GM10847 (cell line): ENCODE data around the gene SYNRG.

ENCODE experiments used
- POLR2A ChIP-seq: IDR thresholded peaks from 2 replicates; pipeline ENCODE4 v1.6.1; 2011; ENCODE audit not compliant: insufficient read length; ENCODE audit errors: extremely low read depth

Gene SYNRG, protein sequence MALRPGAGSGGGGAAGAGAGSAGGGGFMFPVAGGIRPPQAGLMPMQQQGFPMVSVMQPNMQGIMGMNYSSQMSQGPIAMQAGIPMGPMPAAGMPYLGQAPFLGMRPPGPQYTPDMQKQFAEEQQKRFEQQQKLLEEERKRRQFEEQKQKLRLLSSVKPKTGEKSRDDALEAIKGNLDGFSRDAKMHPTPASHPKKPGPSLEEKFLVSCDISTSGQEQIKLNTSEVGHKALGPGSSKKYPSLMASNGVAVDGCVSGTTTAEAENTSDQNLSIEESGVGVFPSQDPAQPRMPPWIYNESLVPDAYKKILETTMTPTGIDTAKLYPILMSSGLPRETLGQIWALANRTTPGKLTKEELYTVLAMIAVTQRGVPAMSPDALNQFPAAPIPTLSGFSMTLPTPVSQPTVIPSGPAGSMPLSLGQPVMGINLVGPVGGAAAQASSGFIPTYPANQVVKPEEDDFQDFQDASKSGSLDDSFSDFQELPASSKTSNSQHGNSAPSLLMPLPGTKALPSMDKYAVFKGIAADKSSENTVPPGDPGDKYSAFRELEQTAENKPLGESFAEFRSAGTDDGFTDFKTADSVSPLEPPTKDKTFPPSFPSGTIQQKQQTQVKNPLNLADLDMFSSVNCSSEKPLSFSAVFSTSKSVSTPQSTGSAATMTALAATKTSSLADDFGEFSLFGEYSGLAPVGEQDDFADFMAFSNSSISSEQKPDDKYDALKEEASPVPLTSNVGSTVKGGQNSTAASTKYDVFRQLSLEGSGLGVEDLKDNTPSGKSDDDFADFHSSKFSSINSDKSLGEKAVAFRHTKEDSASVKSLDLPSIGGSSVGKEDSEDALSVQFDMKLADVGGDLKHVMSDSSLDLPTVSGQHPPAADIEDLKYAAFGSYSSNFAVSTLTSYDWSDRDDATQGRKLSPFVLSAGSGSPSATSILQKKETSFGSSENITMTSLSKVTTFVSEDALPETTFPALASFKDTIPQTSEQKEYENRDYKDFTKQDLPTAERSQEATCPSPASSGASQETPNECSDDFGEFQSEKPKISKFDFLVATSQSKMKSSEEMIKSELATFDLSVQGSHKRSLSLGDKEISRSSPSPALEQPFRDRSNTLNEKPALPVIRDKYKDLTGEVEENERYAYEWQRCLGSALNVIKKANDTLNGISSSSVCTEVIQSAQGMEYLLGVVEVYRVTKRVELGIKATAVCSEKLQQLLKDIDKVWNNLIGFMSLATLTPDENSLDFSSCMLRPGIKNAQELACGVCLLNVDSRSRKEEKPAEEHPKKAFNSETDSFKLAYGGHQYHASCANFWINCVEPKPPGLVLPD (N-terminal part only)

DNA sequence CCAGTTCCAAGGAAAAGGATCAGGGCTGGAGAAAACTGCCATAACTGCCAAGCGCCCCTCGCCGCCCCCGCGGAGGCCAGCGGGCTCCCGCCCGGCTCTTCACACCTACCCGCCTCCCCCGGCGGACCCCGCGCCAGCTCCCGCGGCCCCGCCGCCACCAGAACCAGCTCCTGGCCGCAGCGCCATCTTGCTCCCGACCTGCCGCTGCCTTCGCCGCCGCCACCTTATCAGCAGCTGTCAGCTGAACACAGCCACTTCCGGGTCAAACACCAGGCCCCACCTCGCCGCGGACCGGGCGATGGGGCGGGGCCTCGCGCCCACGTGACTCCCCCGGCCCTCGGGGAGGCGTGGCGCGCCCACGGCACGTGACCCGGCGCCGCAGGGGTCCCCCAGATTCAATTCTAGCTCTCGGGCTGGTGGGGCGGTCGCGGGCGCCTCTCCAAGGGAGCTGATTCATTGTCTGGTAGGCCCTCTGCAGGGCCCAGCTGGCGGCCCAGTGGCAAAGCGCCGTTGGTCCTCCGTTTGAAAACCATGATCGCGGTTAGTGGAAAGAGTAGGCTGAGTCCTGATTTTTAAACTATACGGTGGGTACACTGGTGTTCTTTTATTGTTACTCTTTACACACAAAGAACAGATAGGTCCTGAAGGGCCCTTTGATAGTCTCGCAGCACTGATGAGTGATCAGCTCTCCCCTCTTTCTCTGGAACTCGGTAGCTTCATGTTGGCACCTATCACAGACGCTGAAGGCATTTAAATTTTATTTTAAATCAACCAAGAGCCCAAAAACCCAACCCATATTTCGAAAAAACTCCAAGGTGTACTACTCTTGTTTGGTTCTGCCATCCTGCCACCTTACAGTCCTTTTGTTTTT is at the start of gene SYNRG:
SYNRG (minus strand) TSS at position 249 of the 871 bp plus-strand sequence; CDS start at position 186, 63 bp downstream.
- peak; percentile 96 for TF ChIP-seq POLR2A

- TF ChIP-seq POLR2A = no peak
Observed at GRCh38 chr17:37657202-37657601, 48.0 kb upstream of the SYNRG start.

GRCh38 chr17:37651849-37652248 is 42.6 kb upstream of the SYNRG start:
- TF ChIP-seq POLR2A = no peak

DNA sequence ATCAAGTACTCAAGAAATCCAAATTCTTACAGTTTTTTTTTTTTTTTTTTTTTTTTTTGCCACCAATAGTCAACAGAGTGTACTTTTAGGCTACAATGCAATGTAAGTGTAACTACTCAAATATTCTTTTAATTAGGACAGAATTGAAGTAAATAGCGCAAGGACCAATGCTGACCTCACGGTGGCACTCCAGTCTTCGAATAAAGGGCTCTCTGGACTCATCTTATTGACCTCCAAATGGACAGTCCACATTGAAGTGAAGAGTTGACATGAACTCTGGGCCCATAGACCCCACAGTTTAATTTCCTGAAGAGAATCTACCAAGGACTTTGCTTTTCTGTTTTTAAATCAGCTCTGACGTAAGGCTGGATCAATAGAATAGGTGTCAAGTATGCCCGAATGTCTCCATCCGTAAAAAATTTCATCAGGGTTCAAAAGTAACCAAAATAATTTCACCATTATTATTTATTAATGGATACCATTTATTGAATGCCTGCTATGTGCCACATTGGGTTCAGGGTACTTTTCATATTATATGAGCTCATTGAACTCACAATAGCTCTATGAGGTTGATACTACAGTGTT is 41.3 kb upstream of the SYNRG start:
- no peak for TF ChIP-seq POLR2A

DNA sequence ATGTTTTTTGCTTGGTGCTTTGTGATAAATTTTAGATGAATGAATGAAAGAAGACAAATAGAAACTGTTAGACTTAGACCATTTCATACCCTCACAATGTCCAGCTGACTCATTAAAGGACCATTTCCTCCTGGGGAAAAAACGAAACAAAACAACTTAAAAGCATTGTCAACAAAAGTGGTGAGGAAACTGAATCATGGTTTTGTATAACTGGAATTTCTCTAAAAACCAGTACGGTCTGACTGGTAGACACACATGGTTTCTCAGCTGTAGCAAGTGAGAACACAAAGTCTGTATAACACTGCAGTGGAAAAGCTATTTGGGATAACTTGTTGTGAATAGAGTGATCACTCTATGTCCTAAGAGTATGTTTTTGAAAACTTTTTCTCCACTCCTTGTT is 39.3 kb upstream of the SYNRG start:
- TF ChIP-seq POLR2A = no peak

- TF ChIP-seq POLR2A = no peak
Observed at GRCh38 chr17:37647856-37648255, 38.6 kb upstream of the SYNRG start.

DNA sequence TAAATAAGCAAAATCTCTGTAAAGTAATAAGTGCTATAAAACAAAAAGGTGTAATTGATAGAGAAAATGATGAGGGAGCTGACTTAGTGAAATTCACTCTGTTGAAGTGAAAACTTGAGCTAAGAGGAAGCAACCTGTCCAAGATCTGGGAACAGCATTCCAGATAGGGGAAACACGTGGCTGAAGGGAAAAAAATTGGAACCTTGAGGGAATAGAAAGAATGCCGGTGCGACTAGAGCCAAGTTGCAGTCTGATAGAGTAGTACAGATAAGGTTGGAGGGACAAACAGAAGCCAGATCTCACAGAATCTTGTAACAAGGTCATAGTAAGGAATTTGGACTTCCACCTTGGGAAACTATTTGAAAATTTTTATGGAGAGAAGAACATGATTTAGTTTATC is 34.7 kb upstream of the SYNRG start:
- no peak for TF ChIP-seq POLR2A

DNA sequence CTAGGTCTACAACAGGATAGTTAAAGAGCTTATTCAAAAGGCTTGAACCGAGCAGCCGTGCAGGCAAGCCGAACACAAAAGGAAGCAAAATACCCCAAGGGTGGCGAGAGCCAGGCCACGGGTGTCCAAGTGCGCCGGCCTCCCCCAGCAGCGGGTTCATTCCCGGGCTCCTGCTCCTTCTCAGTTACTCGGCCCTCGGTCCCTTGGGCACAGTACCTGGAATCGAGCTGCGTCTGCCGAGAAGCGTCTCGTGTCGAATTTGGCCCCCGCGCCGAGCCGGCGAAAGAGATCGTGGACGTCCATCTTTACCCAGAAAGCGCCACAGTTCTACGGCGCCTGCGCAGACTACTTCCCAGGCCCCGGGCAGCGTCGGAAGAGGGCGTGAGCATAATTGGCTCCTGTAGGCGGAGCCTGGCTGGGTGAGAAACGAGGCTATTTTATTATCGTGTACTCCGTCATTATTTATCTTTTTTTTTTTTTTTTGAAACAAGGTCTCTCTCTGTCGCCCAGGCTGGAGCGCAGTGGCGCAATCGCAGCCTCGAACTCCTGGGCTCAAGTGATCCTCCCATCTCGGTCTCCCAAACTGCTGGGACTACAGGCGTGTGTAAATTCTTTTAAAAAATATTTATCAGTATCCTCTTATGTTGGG is 34.0 kb upstream of the SYNRG start, which contains the start of gene DDX52:
DDX52 (minus strand) TSS at position 329 of the 649 bp plus-strand sequence; CDS start at position 303, 26 bp downstream.
- peak; percentile 71 for TF ChIP-seq POLR2A

DNA sequence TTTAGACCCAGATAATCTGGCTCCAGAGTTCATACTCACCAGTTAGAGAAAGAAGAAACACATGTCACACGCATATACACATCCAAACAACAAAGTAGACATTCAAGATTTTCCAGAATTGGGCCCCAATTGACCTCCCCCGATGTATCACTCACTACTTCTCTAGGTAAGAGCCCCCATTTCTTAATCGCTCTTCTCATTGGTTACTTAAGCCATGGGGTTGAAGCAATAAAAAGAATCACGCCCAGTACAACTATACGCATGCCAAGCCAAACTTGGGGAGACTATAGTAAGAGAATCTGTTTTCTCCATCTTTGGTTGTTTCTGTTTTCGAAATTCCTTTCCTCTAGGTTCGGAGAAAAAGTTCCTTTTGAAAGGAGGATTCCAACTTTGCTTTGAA is 33.5 kb upstream of the SYNRG start:
- TF ChIP-seq POLR2A = no peak

- no peak for TF ChIP-seq POLR2A
Observed at GRCh38 chr17:37640015-37640414, 30.8 kb upstream of the SYNRG start.

- no peak for TF ChIP-seq POLR2A
Observed at GRCh38 chr17:37637956-37638355, 28.7 kb upstream of the SYNRG start.

DNA sequence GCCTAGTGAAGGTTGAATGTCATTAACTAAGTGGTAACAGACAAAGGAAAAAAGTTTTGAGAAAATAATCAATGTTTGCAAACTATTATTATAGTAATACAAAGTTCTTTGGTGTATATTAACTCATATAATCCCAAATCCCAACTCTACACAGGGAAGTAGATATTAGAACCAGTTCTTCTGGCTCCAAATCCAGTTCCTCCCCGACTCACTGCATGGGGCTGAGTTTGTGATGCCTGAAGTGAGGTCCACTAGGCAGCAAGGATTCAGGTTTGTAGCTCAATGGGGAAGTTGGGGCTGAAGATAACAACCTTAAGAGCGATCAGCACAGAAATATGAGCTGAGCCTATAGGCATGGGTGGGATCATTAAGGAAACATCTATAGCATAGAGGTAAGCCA is 5.6 kb upstream of the SYNRG start:
- TF ChIP-seq POLR2A = no peak

- no peak for TF ChIP-seq POLR2A
Observed at GRCh38 chr17:37614391-37614790, 5.2 kb upstream of the SYNRG start.
